Measurements from ENCODE around the gene DST. TPM values are rescaled to one million over a fixed set of nuclear protein-coding genes. Genes with fewer than 3 reads are reported as not detected.

Gene DST
- total and polyA plus RNA-seq, 2 experiments from 2014 or later: 103 to 369 TPM

DNA sequence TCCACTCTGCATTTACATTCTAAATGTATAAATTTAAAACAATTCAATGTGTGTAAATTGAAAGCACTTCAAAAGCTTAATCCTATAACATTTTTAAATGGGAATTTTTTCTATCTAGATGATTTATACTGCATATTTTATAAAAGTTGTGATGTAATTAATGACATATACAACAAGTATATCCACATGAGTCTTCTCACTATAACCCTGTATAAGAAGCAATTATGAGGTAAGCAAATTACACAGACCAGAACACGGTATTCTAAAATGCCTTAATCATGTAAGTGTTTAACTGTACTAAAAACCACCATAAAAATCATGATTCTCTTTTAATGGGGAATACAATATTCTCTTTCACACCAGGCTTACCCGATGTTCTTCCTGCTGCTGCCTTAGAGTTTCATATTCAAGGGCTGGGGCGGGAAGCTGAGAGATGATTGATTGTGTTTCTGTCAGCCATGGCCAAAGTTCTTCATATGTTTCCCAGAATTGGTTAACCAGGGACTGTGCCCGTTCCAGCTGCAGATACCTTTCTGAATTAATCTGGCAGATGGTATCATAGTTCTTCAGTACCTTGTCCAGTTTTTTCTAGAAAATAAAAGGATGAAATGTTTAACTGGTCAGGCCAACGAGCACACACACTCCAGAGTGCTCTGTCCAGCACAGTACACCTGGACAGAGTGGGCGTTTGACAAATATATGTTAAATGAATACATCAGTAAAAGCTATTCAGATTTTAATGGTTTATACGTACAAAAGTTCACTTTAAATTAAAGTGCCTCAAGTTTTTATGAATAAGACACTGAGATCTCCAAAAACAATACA lies 127.4 kb downstream of the DST start:
- Histone ChIP-seq H3K9me2 (replicated peaks; ENCODE audit: insufficient read depth) (no peaks in the 10 kb centered on the region), H2AFZ (no peak overlapping the region), H3K4me3 (no peak overlapping the region), H3K4me1 (ENCODE audit: insufficient read depth) (peaks cover 25% of the 10 kb centered on the region), H3K9me3 (ENCODE audit: low read depth) (no peaks in the 10 kb centered on the region), H3K27ac (peak overlapping the region; percentile 44), H3K27me3 (no peaks in the 10 kb centered on the region), H3K36me3 (replicated peaks; ENCODE audit: insufficient read depth, low read depth) (no peaks in the 10 kb centered on the region), H3K4me2 (no peak overlapping the region), H3K79me2 (peaks cover 18% of the 10 kb centered on the region), H4K20me1 (ENCODE audit: insufficient read depth, poor library complexity, severe bottlenecking) (no peaks in the 10 kb centered on the region)
- WGBS (ENCODE audit: low lambda C conversion rate, missing lambda C conversion rate): 77% methylated on average over 7 of the region's 7 CpGs
- TF ChIP-seq, protein P1, sequence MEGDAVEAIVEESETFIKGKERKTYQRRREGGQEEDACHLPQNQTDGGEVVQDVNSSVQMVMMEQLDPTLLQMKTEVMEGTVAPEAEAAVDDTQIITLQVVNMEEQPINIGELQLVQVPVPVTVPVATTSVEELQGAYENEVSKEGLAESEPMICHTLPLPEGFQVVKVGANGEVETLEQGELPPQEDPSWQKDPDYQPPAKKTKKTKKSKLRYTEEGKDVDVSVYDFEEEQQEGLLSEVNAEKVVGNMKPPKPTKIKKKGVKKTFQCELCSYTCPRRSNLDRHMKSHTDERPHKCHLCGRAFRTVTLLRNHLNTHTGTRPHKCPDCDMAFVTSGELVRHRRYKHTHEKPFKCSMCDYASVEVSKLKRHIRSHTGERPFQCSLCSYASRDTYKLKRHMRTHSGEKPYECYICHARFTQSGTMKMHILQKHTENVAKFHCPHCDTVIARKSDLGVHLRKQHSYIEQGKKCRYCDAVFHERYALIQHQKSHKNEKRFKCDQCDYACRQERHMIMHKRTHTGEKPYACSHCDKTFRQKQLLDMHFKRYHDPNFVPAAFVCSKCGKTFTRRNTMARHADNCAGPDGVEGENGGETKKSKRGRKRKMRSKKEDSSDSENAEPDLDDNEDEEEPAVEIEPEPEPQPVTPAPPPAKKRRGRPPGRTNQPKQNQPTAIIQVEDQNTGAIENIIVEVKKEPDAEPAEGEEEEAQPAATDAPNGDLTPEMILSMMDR (IDR thresholded peaks at IDR 0.05; ENCODE audit: poor library complexity): no peak
- TF ChIP-seq EZH2phosphoT487 (IDR thresholded peaks at IDR 0.05; ENCODE audit: low read depth, severe bottlenecking, unreplicated experiment) (no peak), EZH2 (IDR thresholded peaks at IDR 0.05; ENCODE audit: borderline replicate concordance) (no peak)
- no peak for DNase-seq (ENCODE audit: low spot score)

- no peak overlapping the region for H3K4me2 ChIP-seq
- H3K27ac ChIP-seq: peak overlapping the region; percentile 44
- TF ChIP-seq, protein P1 (IDR thresholded peaks at IDR 0.05; ENCODE audit: poor library complexity): no peak
- TF ChIP-seq EZH2phosphoT487 (IDR thresholded peaks at IDR 0.05; ENCODE audit: low read depth, severe bottlenecking, unreplicated experiment): no peak
These were observed 128.3 kb downstream of the DST start for GRCh38 chr6:56514395-56514794.

DNA sequence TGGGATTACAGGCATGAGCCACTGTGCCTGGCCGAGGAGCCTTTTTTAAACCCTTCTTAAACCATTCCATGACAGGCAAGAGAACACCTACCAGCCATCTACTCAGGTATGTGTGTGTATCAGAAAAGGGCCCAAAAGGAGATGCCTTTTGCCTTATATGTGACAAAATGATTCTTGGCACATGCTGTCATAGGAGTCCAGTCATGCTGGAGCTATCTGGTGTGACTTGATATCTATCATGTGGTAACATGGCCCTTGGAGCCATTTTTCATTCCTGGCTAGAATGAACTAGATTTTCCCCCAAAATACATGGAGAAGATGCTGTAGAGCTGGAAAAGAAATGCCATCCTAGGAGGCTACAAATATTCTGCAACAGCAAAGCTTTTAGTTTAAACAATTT lies 129.1 kb downstream of the DST start:
- H2AFZ ChIP-seq: no peak overlapping the region
- no peak for TF ChIP-seq EZH2 (IDR thresholded peaks at IDR 0.05; ENCODE audit: borderline replicate concordance)
- TF ChIP-seq, protein P1 (IDR thresholded peaks at IDR 0.05; ENCODE audit: poor library complexity): no peak
- TF ChIP-seq EZH2phosphoT487 (IDR thresholded peaks at IDR 0.05; ENCODE audit: low read depth, severe bottlenecking, unreplicated experiment): no peak
- H3K79me2 ChIP-seq: peaks cover 2% of the 10 kb centered on the region
- no peak overlapping the region for H3K4me2 ChIP-seq
- 100% methylated on average over 1 of the region's 1 CpG for WGBS (ENCODE audit: low lambda C conversion rate, missing lambda C conversion rate)
- H3K9me3 ChIP-seq (ENCODE audit: low read depth): no peaks in the 10 kb centered on the region
- no peak overlapping the region for H3K4me3 ChIP-seq
- peaks cover 30% of the 10 kb centered on the region for H3K4me1 ChIP-seq (ENCODE audit: insufficient read depth)
- no peak for DNase-seq (ENCODE audit: low spot score)
- H3K9me2 ChIP-seq (replicated peaks; ENCODE audit: insufficient read depth): no peaks in the 10 kb centered on the region
- H3K36me3 ChIP-seq (replicated peaks; ENCODE audit: insufficient read depth, low read depth): no peaks in the 10 kb centered on the region
- peak overlapping the region; percentile 0 for H3K27ac ChIP-seq
- no peaks in the 10 kb centered on the region for H3K27me3 ChIP-seq
- H4K20me1 ChIP-seq (ENCODE audit: insufficient read depth, poor library complexity, severe bottlenecking): no peaks in the 10 kb centered on the region

More at GRCh38 chr6:56514395-56514794, 128.3 kb downstream of the DST start:
- no peaks in the 10 kb centered on the region for H3K36me3 ChIP-seq (replicated peaks; ENCODE audit: insufficient read depth, low read depth)
- peak; percentile 27 for DNase-seq (ENCODE audit: low spot score)
- no peak overlapping the region for H3K4me3 ChIP-seq
- no peak overlapping the region for H2AFZ ChIP-seq
- H3K27me3 ChIP-seq: no peaks in the 10 kb centered on the region
- 40% methylated on average over 2 of the region's 2 CpGs for WGBS (ENCODE audit: low lambda C conversion rate, missing lambda C conversion rate)
- H3K9me3 ChIP-seq (ENCODE audit: low read depth): no peaks in the 10 kb centered on the region
- H3K4me1 ChIP-seq (ENCODE audit: insufficient read depth): peaks cover 30% of the 10 kb centered on the region
- peaks cover 10% of the 10 kb centered on the region for H3K79me2 ChIP-seq
- H4K20me1 ChIP-seq (ENCODE audit: insufficient read depth, poor library complexity, severe bottlenecking): no peaks in the 10 kb centered on the region
- no peaks in the 10 kb centered on the region for H3K9me2 ChIP-seq (replicated peaks; ENCODE audit: insufficient read depth)

Measured in hepatocyte (in vitro differentiated cells).